AG04450 (cell line): ENCODE results near the gene PARD3. TPM values are rescaled to one million over a fixed set of nuclear protein-coding genes. Genes with fewer than 3 reads are reported as not detected.

Experiments
- CTCF ChIA-PET: fragments of 300-600, 350-600 bp; formaldehyde crosslinking; extraction: SDS; loops from one replicate; lab custom pipeline; 2022; ENCODE audit warnings: antibody characterized with exemption, inconsistent platforms; lab: Charles Lee
- POLR2A ChIA-PET: fragments of 350-600 bp; formaldehyde crosslinking; extraction: SDS; loops from one replicate; lab custom pipeline; 2021; ENCODE audit warnings: antibody characterized with exemption, inconsistent platforms; lab: Yijun Ruan, JAX
- DNase-seq: peaks from one replicate; pipeline ENCODE4 v3.0.0-alpha.2; 2011; ENCODE audit warnings: low read depth, low spot score
- H3K27ac ChIP-seq: one replicate; pipeline ENCODE4 v1.5.1; 2012; ENCODE audit warnings: low read depth, low read length, control low read depth
- H3K27me3 ChIP-seq: one replicate; pipeline ENCODE4 v1.6.0; 2012; ENCODE audit warnings: low read length; ENCODE audit not compliant: control insufficient read depth, insufficient read depth
- H3K4me3 ChIP-seq: 2 replicates; pipeline ENCODE4 v1.5.1; 2011; ENCODE audit warnings: mild to moderate bottlenecking, low read depth, low read length, control low read depth
- H3K9me3 ChIP-seq: 2 replicates; pipeline ENCODE4 v1.5.1; 2012; ENCODE audit warnings: low read length; ENCODE audit not compliant: control insufficient read depth, insufficient read depth
- CTCF ChIP-seq: IDR thresholded peaks from 2 replicates; pipeline ENCODE4 v1.5.1; 2011; ENCODE audit warnings: low read depth, low read length, control low read depth, inconsistent platforms
- polyA plus RNA-seq: library from polyadenylated mRNA; depleted of rRNA; stranded (reverse); fragments of >200 nt; gene quantifications from 2 replicates; pipeline ENCODE4 v1.2.3, GENCODE V29; 2011

Gene PARD3
- polyA plus RNA-seq, 1 experiment: 43.1 TPM

GRCh38 chr10:34134602-34135001 lies 680.5 kb downstream of the PARD3 start:
- H3K27ac ChIP-seq: no peak overlapping the region
- CTCF ChIA-PET: no interaction called here
- no peak for TF ChIP-seq CTCF
- H3K4me3 ChIP-seq: no peak overlapping the region
- POLR2A ChIA-PET: no interaction called here
- H3K9me3 ChIP-seq: peaks cover 3% of the 10 kb centered on the region; the same call in 1 of the 2 replicates
- DNase-seq: no peak
- H3K27me3 ChIP-seq: peaks cover 3% of the 10 kb centered on the region

- no peak for DNase-seq
- Histone ChIP-seq H3K4me3 (no peak overlapping the region), H3K9me3 (peaks cover 3% of the 10 kb centered on the region; the same call in 1 of the 2 replicates), H3K27ac (no peak overlapping the region), H3K27me3 (peaks cover 3% of the 10 kb centered on the region)
- ChIA-PET POLR2A (no interaction called here), CTCF (no interaction called here)
- TF ChIP-seq CTCF: no peak
Measured at GRCh38 chr10:34133406-34133805, 681.7 kb downstream of the PARD3 start.

GRCh38 chr10:34131152-34131551 lies 683.9 kb downstream of the PARD3 start:
- Histone ChIP-seq H3K4me3 (no peak overlapping the region), H3K9me3 (peaks cover 3% of the 10 kb centered on the region; the same call in 1 of the 2 replicates), H3K27ac (no peak overlapping the region), H3K27me3 (peaks cover 3% of the 10 kb centered on the region)
- CTCF ChIA-PET: no interaction called here
- POLR2A ChIA-PET: no interaction called here
- TF ChIP-seq CTCF: no peak
- DNase-seq: no peak

GRCh38 chr10:34127676-34128075 lies 687.4 kb downstream of the PARD3 start:
- DNase-seq: no peak
- Histone ChIP-seq H3K9me3 (no peaks in the 10 kb centered on the region; the same call in 1 of the 2 replicates), H3K27me3 (no peaks in the 10 kb centered on the region), H3K4me3 (no peak overlapping the region), H3K27ac (no peak overlapping the region)
- CTCF ChIA-PET: no interaction called here
- no peak for TF ChIP-seq CTCF
- POLR2A ChIA-PET: no interaction called here

- DNase-seq: no peak
- no peak overlapping the region for H3K4me3 ChIP-seq
- H3K27ac ChIP-seq: no peak overlapping the region
- POLR2A ChIA-PET: interaction anchor here (0.6 kb wide), 1 partner anchor 110 kb away, joined by 5 read pairs; no protein-coding TSS in a partner anchor
- CTCF ChIA-PET: interaction anchor here (0.6 kb wide), 1 partner anchor 1006 kb away, joined by 6 read pairs; no protein-coding TSS in a partner anchor
- H3K9me3 ChIP-seq: no peaks in the 10 kb centered on the region
- no peak for TF ChIP-seq CTCF
- H3K27me3 ChIP-seq: no peaks in the 10 kb centered on the region
Measured at GRCh38 chr10:34126371-34127151, 688.5 kb downstream of the PARD3 start.
